H9 (cell line): ENCODE results near the gene NBL1. TPM values are rescaled to one million over a fixed set of nuclear protein-coding genes. Genes with fewer than 3 reads are reported as not detected.

ENCODE experiments used
- DNase-seq: peaks from one replicate; pipeline ENCODE4 v3.0.0-alpha.2; 2017
- H2AFZ ChIP-seq: one replicate; pipeline ENCODE4 v1.6.1; 2013; ENCODE audit warnings: mild to moderate bottlenecking, low read length, control low read depth, moderate library complexity
- H2AK5ac ChIP-seq: 2 replicates; pipeline ENCODE4 v1.6.1; 2013; ENCODE audit warnings: low read length, control low read depth, mixed read lengths; ENCODE audit not compliant: insufficient read length
- H2BK120ac ChIP-seq: one replicate; pipeline ENCODE4 v1.6.1; 2013; ENCODE audit warnings: low read depth, mild to moderate bottlenecking, low read length, control low read depth, inconsistent platforms; ENCODE audit not compliant: poor library complexity, severe bottlenecking
- H2BK12ac ChIP-seq: 2 replicates; pipeline ENCODE4 v1.6.1; 2013; ENCODE audit warnings: low read length, control low read depth, mixed read lengths, low read depth; ENCODE audit not compliant: insufficient read length
- H2BK15ac ChIP-seq: 2 replicates; pipeline ENCODE4 v1.6.1; 2013; ENCODE audit warnings: low read depth, low read length, control low read depth
- H2BK20ac ChIP-seq: one replicate; pipeline ENCODE4 v1.6.1; 2013; ENCODE audit warnings: low read depth, mild to moderate bottlenecking, low read length, control low read depth, inconsistent platforms; ENCODE audit not compliant: poor library complexity, severe bottlenecking
- H2BK5ac ChIP-seq: 2 replicates; pipeline ENCODE4 v1.6.1; 2013; ENCODE audit warnings: low read length, control low read depth, mixed read lengths; ENCODE audit not compliant: insufficient read length
- H3K14ac ChIP-seq: 2 replicates; pipeline ENCODE4 v1.6.1; 2013; ENCODE audit warnings: low read length, control low read depth; ENCODE audit not compliant: insufficient read depth
- H3K18ac ChIP-seq: 2 replicates; pipeline ENCODE4 v1.6.1; 2013; ENCODE audit warnings: low read depth, mild to moderate bottlenecking, mixed read lengths, low read length, control low read depth; ENCODE audit not compliant: insufficient read length
- H3K23ac ChIP-seq: 2 replicates; pipeline ENCODE4 v1.6.1; 2013; ENCODE audit warnings: low read length, control low read depth, mixed read lengths, low read depth; ENCODE audit not compliant: insufficient read length
- H3K23me2 ChIP-seq: 2 replicates; pipeline ENCODE4 v1.6.1; 2013; ENCODE audit warnings: low read depth, mild to moderate bottlenecking, mixed read lengths, low read length, control low read depth; ENCODE audit not compliant: insufficient read length, poor library complexity, severe bottlenecking
- H3K27ac ChIP-seq: 2 replicates; pipeline ENCODE4 v1.5.1; 2013; ENCODE audit warnings: low read length, control low read depth, mixed read lengths, low read depth; ENCODE audit not compliant: insufficient read length
- H3K27me3 ChIP-seq: 2 replicates; pipeline ENCODE4 v1.6.1; 2013; ENCODE audit warnings: low read length, control low read depth, inconsistent platforms; ENCODE audit not compliant: insufficient read depth
- H3K4ac ChIP-seq: 2 replicates; pipeline ENCODE4 v1.6.1; 2013; ENCODE audit warnings: low read depth, mild to moderate bottlenecking, control low read depth, inconsistent platforms, low read length, moderate library complexity
- H3K4me1 ChIP-seq: 2 replicates; pipeline ENCODE4 v1.6.1; 2013; ENCODE audit warnings: low read length, control low read depth, inconsistent platforms; ENCODE audit not compliant: insufficient read depth
- H3K4me2 ChIP-seq: 2 replicates; pipeline ENCODE4 v1.6.1; 2013; ENCODE audit warnings: low read length, control low read depth, mixed read lengths; ENCODE audit not compliant: insufficient read length, insufficient read depth
- H3K56ac ChIP-seq: 2 replicates; pipeline ENCODE4 v1.6.1; 2013; ENCODE audit warnings: low read depth, mild to moderate bottlenecking, mixed read lengths, low read length, control low read depth; ENCODE audit not compliant: insufficient read length
- H3K79me1 ChIP-seq: 2 replicates; pipeline ENCODE4 v1.6.1; 2013; ENCODE audit warnings: low read depth, mild to moderate bottlenecking, moderate library complexity, low read length, control low read depth, inconsistent platforms; ENCODE audit not compliant: insufficient read depth, poor library complexity, severe bottlenecking
- H3K79me2 ChIP-seq: 2 replicates; pipeline ENCODE4 v1.6.1; 2013; ENCODE audit warnings: low read length, control low read depth, inconsistent platforms; ENCODE audit not compliant: insufficient read depth
- H3K9ac ChIP-seq: 2 replicates; pipeline ENCODE4 v1.6.1; 2013; ENCODE audit warnings: low read length, control low read depth, mixed read lengths; ENCODE audit not compliant: insufficient read length; ENCODE audit errors: extremely low read depth
- H3K9me3 ChIP-seq: one replicate; pipeline ENCODE4 v1.6.1; 2013; ENCODE audit warnings: low read depth, low read length, inconsistent platforms; ENCODE audit not compliant: control insufficient read depth
- H3T11ph ChIP-seq: one replicate; pipeline ENCODE4 v1.6.1; 2013; ENCODE audit warnings: mild to moderate bottlenecking, low read length, control low read depth, inconsistent platforms
- H4K20me1 ChIP-seq: one replicate; pipeline ENCODE4 v1.6.1; 2013; ENCODE audit not compliant: control insufficient read depth, insufficient read length, insufficient read depth
- H4K5ac ChIP-seq: 2 replicates; pipeline ENCODE4 v1.6.1; 2013; ENCODE audit warnings: low read depth, mild to moderate bottlenecking, mixed read lengths, low read length, control low read depth; ENCODE audit not compliant: insufficient read length
- H4K8ac ChIP-seq: replicated peaks from 2 replicates; pipeline ENCODE4 v1.6.1; 2013; ENCODE audit warnings: low read length, control low read depth, mixed read lengths, low read depth; ENCODE audit not compliant: insufficient read length
- H4K91ac ChIP-seq: 2 replicates; pipeline ENCODE4 v1.6.1; 2013; ENCODE audit warnings: low read depth, mild to moderate bottlenecking, moderate library complexity, mixed read lengths, low read length, control low read depth; ENCODE audit not compliant: insufficient read length
- H3K27ac Mint-ChIP-seq, 3 experiments: 2 replicates in 2 of 3; 3 replicates in 1 of 3; pipeline ENCODE4 v1.8.0; 2020 to 2021; ENCODE audit warnings: mixed read lengths in 3 of 3, mild to moderate bottlenecking in 1 of 3, moderate library complexity in 1 of 3
- H3K27me3 Mint-ChIP-seq: 2 replicates; pipeline ENCODE4 v1.8.0; 2021; ENCODE audit warnings: low read depth, mild to moderate bottlenecking, moderate library complexity, mixed read lengths
- H3K36me3 Mint-ChIP-seq, 3 experiments: 2 replicates in 2 of 3; 3 replicates in 1 of 3; pipeline ENCODE4 v1.8.0; 2020 to 2021; ENCODE audit warnings: low read depth in 3 of 3, mixed read lengths in 3 of 3; ENCODE audit not compliant: insufficient read depth in 1 of 3
- H3K4me1 Mint-ChIP-seq, 2 experiments: 2 replicates each; pipeline ENCODE4 v1.8.0; 2020; ENCODE audit warnings: mixed read lengths in 2 of 2
- H3K4me3 Mint-ChIP-seq, 2 experiments: 2 replicates in 1 of 2; 3 replicates in 1 of 2; pipeline ENCODE4 v1.8.0; 2020 to 2021; ENCODE audit warnings: mild to moderate bottlenecking in 2 of 2, mixed read lengths in 2 of 2, moderate library complexity in 1 of 2
- H3K9me3 Mint-ChIP-seq, 2 experiments: 2 replicates in 1 of 2; 3 replicates in 1 of 2; pipeline ENCODE4 v1.8.0; 2020; ENCODE audit warnings: mild to moderate bottlenecking in 2 of 2, mixed read lengths in 2 of 2, moderate library complexity in 1 of 2
- WGBS: extraction: QIAGEN DNeasy Blood & Tissue Kit; methylation state at CpG from one replicate; pipeline ENCODE4 v1.1.7; 2013; ENCODE audit warnings: missing lambda C conversion rate, low lambda C conversion rate, mixed read lengths; ENCODE audit not compliant: insufficient read length; ENCODE audit errors: extremely low coverage; 5-methylcytosine and 5-hydroxymethylcytosine counted together
- total RNA-seq: library from RNA; stranded (reverse); gene quantifications from 2 replicates; pipeline ENCODE4 v1.2.1, GENCODE V29; 2021
- TF ChIP-seq, protein P1 (sequence below): fragments of 200-600 bp; sonication (generic); conservative IDR thresholded peaks from 3 replicates; pipeline ENCODE4 v1.8.0; 2021; ENCODE audit warnings: antibody characterized with exemption, mild to moderate bottlenecking

NBL1 gene
- total RNA-seq, 1 experiment from 2014 or later: 6.4 TPM

DNA sequence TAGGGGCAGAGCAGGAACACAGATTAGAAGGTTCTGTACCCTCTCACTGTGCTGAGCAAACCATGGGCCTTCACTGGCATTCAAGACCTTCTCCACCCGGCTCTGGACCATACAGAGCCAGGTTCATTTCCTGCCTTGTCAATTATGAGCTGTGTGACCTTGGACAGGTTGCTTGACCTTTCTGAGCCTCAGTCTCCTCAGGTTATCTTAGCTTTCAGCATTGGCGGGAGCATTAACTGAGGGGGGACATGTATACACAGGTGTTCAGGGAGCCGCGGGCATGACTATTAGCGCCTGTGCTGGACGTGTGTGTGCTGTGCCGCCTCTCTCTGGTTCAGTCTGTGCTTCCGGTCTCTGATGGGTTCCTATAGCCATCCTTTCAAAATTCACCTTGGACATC is 52.7 kb downstream of the NBL1 start:
- DNase-seq: no peak
- H3K23me2 ChIP-seq: no peaks in the 10 kb centered on the region
- Mint-ChIP-seq H3K27ac (no peak overlapping the region), H3K4me1 (peaks cover 8 to 12% of the 10 kb centered on the region in 2 experiments), H3K4me3 (no peak overlapping the region), H3K27me3 (peaks cover 3% of the 10 kb centered on the region), H3K36me3 (no peaks in the 10 kb centered on the region; a peak in 1 of 7 replicates), H3K9me3 (no peaks in the 10 kb centered on the region)
- no peaks in the 10 kb centered on the region for H3K79me1 ChIP-seq
- no peak overlapping the region for H4K8ac ChIP-seq
- no peak overlapping the region for H3K4me2 ChIP-seq
- no peak overlapping the region for H2BK5ac ChIP-seq
- H3K9me3 ChIP-seq: no peaks in the 10 kb centered on the region
- H3K23ac ChIP-seq: no peak overlapping the region
- H2AFZ ChIP-seq: no peak overlapping the region
- H3K56ac ChIP-seq: no peak overlapping the region
- no peak overlapping the region for H4K91ac ChIP-seq
- H3K9ac ChIP-seq: no peak overlapping the region
- H3K4ac ChIP-seq: no peak overlapping the region
- no peak overlapping the region for H2BK15ac ChIP-seq
- no peaks in the 10 kb centered on the region for H4K20me1 ChIP-seq
- no peak overlapping the region for H3T11ph ChIP-seq
- H3K27ac ChIP-seq: no peak overlapping the region
- no peak overlapping the region for H3K14ac ChIP-seq
- H2BK12ac ChIP-seq: no peak overlapping the region
- no peak overlapping the region for H3K18ac ChIP-seq
- no peak overlapping the region for H2BK120ac ChIP-seq
- H2BK20ac ChIP-seq: no peak overlapping the region
- TF ChIP-seq, protein P1, sequence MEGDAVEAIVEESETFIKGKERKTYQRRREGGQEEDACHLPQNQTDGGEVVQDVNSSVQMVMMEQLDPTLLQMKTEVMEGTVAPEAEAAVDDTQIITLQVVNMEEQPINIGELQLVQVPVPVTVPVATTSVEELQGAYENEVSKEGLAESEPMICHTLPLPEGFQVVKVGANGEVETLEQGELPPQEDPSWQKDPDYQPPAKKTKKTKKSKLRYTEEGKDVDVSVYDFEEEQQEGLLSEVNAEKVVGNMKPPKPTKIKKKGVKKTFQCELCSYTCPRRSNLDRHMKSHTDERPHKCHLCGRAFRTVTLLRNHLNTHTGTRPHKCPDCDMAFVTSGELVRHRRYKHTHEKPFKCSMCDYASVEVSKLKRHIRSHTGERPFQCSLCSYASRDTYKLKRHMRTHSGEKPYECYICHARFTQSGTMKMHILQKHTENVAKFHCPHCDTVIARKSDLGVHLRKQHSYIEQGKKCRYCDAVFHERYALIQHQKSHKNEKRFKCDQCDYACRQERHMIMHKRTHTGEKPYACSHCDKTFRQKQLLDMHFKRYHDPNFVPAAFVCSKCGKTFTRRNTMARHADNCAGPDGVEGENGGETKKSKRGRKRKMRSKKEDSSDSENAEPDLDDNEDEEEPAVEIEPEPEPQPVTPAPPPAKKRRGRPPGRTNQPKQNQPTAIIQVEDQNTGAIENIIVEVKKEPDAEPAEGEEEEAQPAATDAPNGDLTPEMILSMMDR: no peak
- H3K27me3 ChIP-seq: no peaks in the 10 kb centered on the region
- H4K5ac ChIP-seq: no peak overlapping the region
- no peaks in the 10 kb centered on the region for H3K79me2 ChIP-seq
- H2AK5ac ChIP-seq: no peak overlapping the region
- no peaks in the 10 kb centered on the region for H3K4me1 ChIP-seq
- no CpG with 5 or more reads among the region's 8 CpGs for WGBS
